ENCODE measurements around the gene CRYBG1. TPM values are rescaled to one million over a fixed set of nuclear protein-coding genes. Genes with fewer than 3 reads are reported as not detected.

CRYBG1 gene
- total and polyA plus RNA-seq, 8 donors = 2.3 to 9.2 (median 4.3) TPM

GRCh38 chr6:106617302-106617701 lies 256.8 kb downstream of the CRYBG1 start:
- no peak overlapping the region for H3K27ac ChIP-seq
- no peaks in the 10 kb centered on the region for H3K36me3 ChIP-seq
- TF ChIP-seq CTCF (IDR thresholded peaks at IDR 0.05) = no peak
- intact Hi-C loops (cut with DNase I) = no loop called here
- no peaks in the 10 kb centered on the region for H3K9me3 ChIP-seq
- no peak for FAIRE-seq
- H3K4me1 ChIP-seq = no peaks in the 10 kb centered on the region
- no peak for ATAC-seq
- no peaks in the 10 kb centered on the region for H3K27me3 ChIP-seq
- no peak for DNase-seq
- H3K4me3 ChIP-seq = no peak overlapping the region

GRCh38 chr6:106617857-106618256 lies 257.3 kb downstream of the CRYBG1 start:
- Histone ChIP-seq H3K4me3 (no peak overlapping the region), H3K36me3 (no peaks in the 10 kb centered on the region), H3K27me3 (no peaks in the 10 kb centered on the region), H3K4me1 (no peaks in the 10 kb centered on the region), H3K9me3 (no peaks in the 10 kb centered on the region), H3K27ac (no peak overlapping the region)
- no peak for FAIRE-seq
- WGBS, 2 donors = 92 to 95% methylated on average over 1 of the region's 1 CpG
- no peak for TF ChIP-seq CTCF (IDR thresholded peaks at IDR 0.05)
- no peak for ATAC-seq
- DNase-seq = no peak
- intact Hi-C loops (cut with DNase I) = no loop called here

- TF ChIP-seq CTCF (IDR thresholded peaks at IDR 0.05) = no peak
- H3K36me3 ChIP-seq = no peaks in the 10 kb centered on the region
- ATAC-seq (no peak), DNase-seq (no peak), FAIRE-seq (no peak)
- intact Hi-C loops (cut with DNase I) = no loop called here
- no peak overlapping the region for H3K4me3 ChIP-seq
- no peaks in the 10 kb centered on the region for H3K4me1 ChIP-seq
- H3K27me3 ChIP-seq = no peaks in the 10 kb centered on the region
- H3K9me3 ChIP-seq = no peaks in the 10 kb centered on the region
- 54 to 67% methylated on average over 3 of the region's 3 CpGs for WGBS, 2 donors
- H3K27ac ChIP-seq = no peak overlapping the region
These were observed 257.8 kb downstream of the CRYBG1 start for GRCh38 chr6:106618324-106618723.

GRCh38 chr6:106619223-106619622 lies 258.7 kb downstream of the CRYBG1 start:
- Histone ChIP-seq H3K27ac (no peak overlapping the region), H3K36me3 (no peaks in the 10 kb centered on the region), H3K27me3 (no peaks in the 10 kb centered on the region), H3K4me1 (no peaks in the 10 kb centered on the region), H3K9me3 (no peaks in the 10 kb centered on the region), H3K4me3 (no peak overlapping the region)
- DNase-seq (no peak), ATAC-seq (no peak), FAIRE-seq (no peak)
- 80 to 90% methylated on average over 1 of the region's 1 CpG for WGBS, 2 donors
- no peak for TF ChIP-seq CTCF (IDR thresholded peaks at IDR 0.05)
- intact Hi-C loops (cut with DNase I) = no loop called here

GRCh38 chr6:106620931-106621672 lies 260.6 kb downstream of the CRYBG1 start:
- FAIRE-seq (no peak), DNase-seq (no peak), ATAC-seq (no peak)
- intact Hi-C loops (cut with DNase I) = no loop called here
- Histone ChIP-seq H3K9me3 (no peaks in the 10 kb centered on the region), H3K36me3 (no peaks in the 10 kb centered on the region), H3K4me3 (no peak overlapping the region), H3K4me1 (no peaks in the 10 kb centered on the region), H3K27ac (no peak overlapping the region), H3K27me3 (no peaks in the 10 kb centered on the region)
- WGBS, 2 donors = 67 to 76% methylated on average over 3 of the region's 3 CpGs
- no peak for TF ChIP-seq CTCF (IDR thresholded peaks at IDR 0.05)

Data from pancreas (tissue), 10 donors.